ENCODE measurements around the gene FAM180B.
"Not testable (repeated sequence)": the region's sequence is repeated elsewhere in the genome, so short reads cannot be mapped to it uniquely, and the experiment has no call there.

FAM180B gene

GRCh38 chr11:47599902-47600301 is 13.4 kb downstream of the FAM180B start:
- DNase-seq, result no peak

- DNase-seq, result no peak
Measured at GRCh38 chr11:47603295-47603694, 16.8 kb downstream of the FAM180B start.

GRCh38 chr11:47605921-47606320 is 19.4 kb downstream of the FAM180B start:
- DNase-seq, result no peak

- no peak for DNase-seq
Measured at GRCh38 chr11:47606731-47607130, 20.3 kb downstream of the FAM180B start.

- no peak for DNase-seq
Measured at GRCh38 chr11:47607380-47607779, 20.9 kb downstream of the FAM180B start.

- no peak for DNase-seq
Measured at GRCh38 chr11:47609675-47610074, 23.2 kb downstream of the FAM180B start.

- DNase-seq, result no peak
Measured at GRCh38 chr11:47611348-47611794, 24.9 kb downstream of the FAM180B start.

- no peak for DNase-seq
Measured at GRCh38 chr11:47615249-47615648, 28.8 kb downstream of the FAM180B start.

GRCh38 chr11:47616726-47617416 is 30.4 kb downstream of the FAM180B start:
- no peak for DNase-seq

- DNase-seq, result no peak
Measured at GRCh38 chr11:47617417-47617809, 30.9 kb downstream of the FAM180B start.

GRCh38 chr11:47620836-47621378 is 34.4 kb downstream of the FAM180B start:
- no peak for DNase-seq

- no peak for DNase-seq
Measured at GRCh38 chr11:47626234-47626633, 39.8 kb downstream of the FAM180B start.

GRCh38 chr11:47628026-47628425 is 41.5 kb downstream of the FAM180B start:
- DNase-seq, result no peak

- DNase-seq, result no peak
Measured at GRCh38 chr11:47631473-47631872, 45.0 kb downstream of the FAM180B start.

- not testable (repeated sequence) for DNase-seq
Measured at GRCh38 chr11:47636331-47636730, 49.9 kb downstream of the FAM180B start.
